Measurements from ENCODE around the gene PUM2.
A peak's percentile ranks its signal among the peaks of the same experiment; 100 is the strongest.

PUM2 gene

DNA sequence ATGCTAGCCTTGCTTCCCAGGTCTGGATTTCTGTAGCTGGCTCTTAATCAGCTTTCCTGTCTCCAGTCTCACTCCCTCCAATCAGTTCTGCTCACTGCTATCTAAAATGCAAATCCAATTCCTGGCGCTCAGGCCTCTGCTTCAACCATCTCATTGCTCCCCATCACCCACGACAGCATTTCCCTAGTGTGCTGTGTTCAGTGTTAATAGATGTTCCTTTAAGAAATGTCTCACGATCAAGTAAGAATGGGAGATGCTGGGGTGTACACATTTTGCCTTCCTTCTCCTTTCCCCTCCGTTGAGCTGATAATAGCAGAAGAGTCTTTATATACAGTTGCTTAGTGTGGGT lies 1.6 kb upstream of the PUM2 start:
- Histone ChIP-seq H3K36me3 (ENCODE audit: low read length) (peaks cover 3% of the 10 kb centered on the region; the same call in 1 of the 2 replicates), H3K79me2 (ENCODE audit: insufficient read depth, low read length) (peaks cover 32% of the 10 kb centered on the region), H3K9me2 (replicated peaks; ENCODE audit: insufficient read depth, low read length) (no peaks in the 10 kb centered on the region), H3K9ac (ENCODE audit: low read length) (peak overlapping the region; percentile 99), H3K27me3 (ENCODE audit: low read length) (no peaks in the 10 kb centered on the region), H2AFZ (ENCODE audit: low read depth, low read length, severe bottlenecking) (peak overlapping the region; percentile 78), H3K4me2 (ENCODE audit: low read depth, low read length, poor library complexity, severe bottlenecking) (peak overlapping the region; percentile 86), H3K9me3 (ENCODE audit: insufficient read depth, low read length) (no peaks in the 10 kb centered on the region), H3F3A (ENCODE audit: insufficient read depth) (peaks cover 16% of the 10 kb centered on the region; the same call in 1 of the 2 replicates), H3K4me3 (ENCODE audit: insufficient read depth, low read length, poor library complexity, severe bottlenecking) (no peak overlapping the region), H3K27ac (ENCODE audit: low read depth, low read length) (no peak overlapping the region), H4K20me1 (ENCODE audit: low read depth, low read length) (peaks cover 20% of the 10 kb centered on the region)
- TF ChIP-seq EZH2phosphoT487 (conservative IDR thresholded peaks at IDR 0.05; ENCODE audit: low read length): no peak
- TF ChIP-seq, protein P1, sequence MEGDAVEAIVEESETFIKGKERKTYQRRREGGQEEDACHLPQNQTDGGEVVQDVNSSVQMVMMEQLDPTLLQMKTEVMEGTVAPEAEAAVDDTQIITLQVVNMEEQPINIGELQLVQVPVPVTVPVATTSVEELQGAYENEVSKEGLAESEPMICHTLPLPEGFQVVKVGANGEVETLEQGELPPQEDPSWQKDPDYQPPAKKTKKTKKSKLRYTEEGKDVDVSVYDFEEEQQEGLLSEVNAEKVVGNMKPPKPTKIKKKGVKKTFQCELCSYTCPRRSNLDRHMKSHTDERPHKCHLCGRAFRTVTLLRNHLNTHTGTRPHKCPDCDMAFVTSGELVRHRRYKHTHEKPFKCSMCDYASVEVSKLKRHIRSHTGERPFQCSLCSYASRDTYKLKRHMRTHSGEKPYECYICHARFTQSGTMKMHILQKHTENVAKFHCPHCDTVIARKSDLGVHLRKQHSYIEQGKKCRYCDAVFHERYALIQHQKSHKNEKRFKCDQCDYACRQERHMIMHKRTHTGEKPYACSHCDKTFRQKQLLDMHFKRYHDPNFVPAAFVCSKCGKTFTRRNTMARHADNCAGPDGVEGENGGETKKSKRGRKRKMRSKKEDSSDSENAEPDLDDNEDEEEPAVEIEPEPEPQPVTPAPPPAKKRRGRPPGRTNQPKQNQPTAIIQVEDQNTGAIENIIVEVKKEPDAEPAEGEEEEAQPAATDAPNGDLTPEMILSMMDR (IDR thresholded peaks at IDR 0.05; ENCODE audit: insufficient read depth, low read length, poor library complexity, severe bottlenecking): no peak

DNA sequence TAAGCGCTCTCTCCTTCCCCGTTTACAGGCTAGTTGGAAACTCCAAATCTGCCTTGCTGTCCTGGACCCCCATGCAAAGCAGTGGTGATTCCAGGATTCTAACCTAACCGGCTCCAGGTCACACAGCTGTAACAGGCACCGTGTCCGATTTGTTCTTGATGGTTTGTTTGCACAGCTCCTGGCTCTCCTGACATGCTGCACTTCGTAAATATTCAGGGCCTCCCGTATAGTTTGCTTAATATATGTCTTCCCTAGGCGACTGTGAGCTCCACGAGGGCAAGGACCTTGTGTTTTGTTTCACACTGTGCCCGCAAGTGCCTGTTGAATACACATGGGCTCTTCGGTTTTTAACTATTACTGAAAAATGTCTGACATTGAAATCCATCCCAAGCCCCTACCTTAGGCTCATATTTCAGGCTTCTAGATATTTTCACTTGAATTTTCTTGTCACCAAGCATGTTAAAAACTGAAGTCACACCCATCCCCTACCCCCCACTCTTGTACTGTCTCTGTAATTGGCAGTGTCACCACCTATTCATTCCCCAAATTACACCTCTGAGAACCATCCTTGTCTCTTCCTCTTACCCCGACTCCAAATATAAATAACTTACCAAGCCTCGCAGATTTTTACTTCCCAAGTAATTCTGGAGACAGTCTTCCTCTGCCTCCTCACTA lies 1.0 kb upstream of the PUM2 start:
- H3K36me3 ChIP-seq (ENCODE audit: low read length): peaks cover 3% of the 10 kb centered on the region; the same call in 1 of the 2 replicates
- peak overlapping the region; percentile 96 for H3K27ac ChIP-seq (ENCODE audit: low read depth, low read length)
- no peak for TF ChIP-seq EZH2phosphoT487 (conservative IDR thresholded peaks at IDR 0.05; ENCODE audit: low read length)
- peak overlapping the region; percentile 78 for H2AFZ ChIP-seq (ENCODE audit: low read depth, low read length, severe bottlenecking)
- peak overlapping the region; percentile 99 for H3K9ac ChIP-seq (ENCODE audit: low read length)
- peak overlapping the region; percentile 80 for H3K4me3 ChIP-seq (ENCODE audit: insufficient read depth, low read length, poor library complexity, severe bottlenecking)
- H3K4me2 ChIP-seq (ENCODE audit: low read depth, low read length, poor library complexity, severe bottlenecking): peak overlapping the region; percentile 86
- H3K9me3 ChIP-seq (ENCODE audit: insufficient read depth, low read length): no peaks in the 10 kb centered on the region
- H3K27me3 ChIP-seq (ENCODE audit: low read length): no peaks in the 10 kb centered on the region
- peaks cover 25% of the 10 kb centered on the region for H4K20me1 ChIP-seq (ENCODE audit: low read depth, low read length)
- peaks cover 37% of the 10 kb centered on the region for H3K79me2 ChIP-seq (ENCODE audit: insufficient read depth, low read length)
- peaks cover 19% of the 10 kb centered on the region; the same call in 1 of the 2 replicates for H3F3A ChIP-seq (ENCODE audit: insufficient read depth)
- no peaks in the 10 kb centered on the region for H3K9me2 ChIP-seq (replicated peaks; ENCODE audit: insufficient read depth, low read length)

DNA sequence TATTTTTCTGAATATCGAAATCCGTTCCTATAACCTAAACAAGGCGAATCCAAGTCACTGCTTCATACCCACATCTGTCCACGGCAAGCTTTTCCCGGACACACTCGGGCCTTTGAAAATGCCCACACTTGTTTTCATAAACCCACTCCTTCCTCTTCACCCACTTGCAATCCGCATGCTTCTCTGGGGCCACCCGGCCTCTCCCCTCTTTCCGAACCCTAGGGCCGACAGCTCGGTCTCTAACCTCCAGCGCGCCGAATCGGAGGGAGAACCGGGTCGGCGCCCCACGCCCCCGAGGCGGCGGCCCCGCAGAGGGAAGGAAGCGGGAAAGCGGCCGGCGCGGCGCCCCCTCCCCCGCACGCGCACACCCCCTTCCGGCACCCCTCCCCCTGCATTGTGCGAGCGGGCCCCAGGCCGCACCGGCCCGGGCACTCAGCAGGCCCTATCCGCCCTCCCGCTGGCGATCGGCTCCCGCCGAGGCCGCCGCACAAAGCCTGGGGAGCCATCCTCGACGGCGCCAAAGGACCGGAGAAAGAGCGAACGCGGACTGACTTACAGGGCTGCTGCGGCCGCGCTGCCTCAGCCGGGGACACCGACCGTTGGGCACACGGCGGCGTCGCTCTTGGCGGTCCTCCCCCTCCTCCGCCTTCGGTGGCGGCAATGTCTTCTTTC lies 467 bp downstream of the PUM2 start:
- Histone ChIP-seq H3K27ac (ENCODE audit: low read depth, low read length) (peak overlapping the region; percentile 92), H2AFZ (ENCODE audit: low read depth, low read length, severe bottlenecking) (peak overlapping the region; percentile 35), H3K4me2 (ENCODE audit: low read depth, low read length, poor library complexity, severe bottlenecking) (peak overlapping the region; percentile 74), H3K4me3 (ENCODE audit: insufficient read depth, low read length, poor library complexity, severe bottlenecking) (peak overlapping the region; percentile 73), H3K9me2 (replicated peaks; ENCODE audit: insufficient read depth, low read length) (no peaks in the 10 kb centered on the region), H3K79me2 (ENCODE audit: insufficient read depth, low read length) (peaks cover 53% of the 10 kb centered on the region), H3K27me3 (ENCODE audit: low read length) (no peaks in the 10 kb centered on the region), H3F3A (ENCODE audit: insufficient read depth) (peaks cover 19% of the 10 kb centered on the region; the same call in 1 of the 2 replicates), H3K9me3 (ENCODE audit: insufficient read depth, low read length) (no peaks in the 10 kb centered on the region), H3K9ac (ENCODE audit: low read length) (peak overlapping the region; percentile 98), H3K36me3 (ENCODE audit: low read length) (peaks cover 3% of the 10 kb centered on the region; the same call in 1 of the 2 replicates), H4K20me1 (ENCODE audit: low read depth, low read length) (peaks cover 38% of the 10 kb centered on the region)
- TF ChIP-seq, protein P1 (IDR thresholded peaks at IDR 0.05; ENCODE audit: insufficient read depth, low read length, poor library complexity, severe bottlenecking): no peak
- TF ChIP-seq EZH2phosphoT487 (conservative IDR thresholded peaks at IDR 0.05; ENCODE audit: low read length): no peak
